Stomach (tissue), 9 donors: Measurements from ENCODE around the gene CCDC124. TPM values are rescaled to one million over a fixed set of nuclear protein-coding genes. Genes with fewer than 3 reads are reported as not detected.
A peak's percentile ranks its signal among the peaks of the same experiment; 100 is the strongest.

Experiments used
- DNase-seq, 2 donors: peaks; one replicate each; pipeline versions ENCODE4 v3.0.0 to v3.0.0-alpha.2; 2013 to 2019
- H3K27ac ChIP-seq, 5 donors: fragments of 200-600 bp in 4 of 5; sonication (generic) in 4 of 5; one replicate each; pipeline ENCODE4 v1.5.1; 2013 to 2019; ENCODE audit warnings: mild to moderate bottlenecking in 1 of 5, moderate library complexity in 1 of 5
- H3K27me3 ChIP-seq, 3 donors: fragments of 200-600 bp; sonication (generic); one replicate each; pipeline ENCODE4 v1.5.1; 2017 to 2019; ENCODE audit warnings: mixed run types in 1 of 3
- H3K36me3 ChIP-seq, 4 donors: fragments of 200-600 bp; sonication (generic); 1 replicate in 3 of 4; 2 replicates in 1 of 4; pipeline ENCODE4 v1.5.1; 2016 to 2019
- H3K4me1 ChIP-seq, 4 donors: fragments of 200-600 bp; sonication (generic); one replicate each; pipeline ENCODE4 v1.5.1; 2016 to 2019
- H3K4me3 ChIP-seq, 4 donors: fragments of 200-600 bp; sonication (generic) in 3 of 4; one replicate each; pipeline ENCODE4 v1.5.1; 2016 to 2019; ENCODE audit warnings: mild to moderate bottlenecking in 1 of 4
- H3K9me3 ChIP-seq, 4 donors: fragments of 200-600 bp; sonication (generic); one replicate each; pipeline ENCODE4 v1.5.1; 2016 to 2019
- EP300 ChIP-seq: sonication (generic); formaldehyde crosslinking; IDR thresholded peaks from one replicate; pipeline ENCODE4 v1.6.1; 2017; ENCODE audit warnings: antibody characterized with exemption
- POLR2A ChIP-seq, 4 donors: fragments of 450-650 bp; IDR thresholded peaks; one replicate each; pipeline ENCODE4 v1.6.1; 2016; ENCODE audit warnings: antibody characterized with exemption in 4 of 4, control low read depth in 2 of 4, mild to moderate bottlenecking in 1 of 4, moderate library complexity in 1 of 4
- POLR2AphosphoS5 ChIP-seq, 3 donors: sonication (generic); formaldehyde crosslinking; IDR thresholded peaks; one replicate each; pipeline ENCODE4 v1.6.1; 2016; ENCODE audit warnings: antibody characterized with exemption in 3 of 3
- WGBS, 5 donors: extraction: QIAGEN DNeasy Blood & Tissue Kit in 3 of 5; methylation state at CpG; one replicate each; pipeline versions ENCODE4 v1.1.5 to v1.1.7; 2013 to 2018; 5-methylcytosine and 5-hydroxymethylcytosine counted together
- intact Hi-C: fragments of 100-400 bp; cut with DNase I; formaldehyde crosslinking; loops from one replicate; pipeline ENCODE4 v1.15.1; 2023; ENCODE audit warnings: low total_unique reads
- polyA plus RNA-seq, 3 donors: library from polyadenylated mRNA; stranded (reverse); fragments of 200-250 nt; gene quantifications; one replicate each; pipeline ENCODE4 v1.2.3, GENCODE V29; 2013
- total RNA-seq, 5 donors: library from RNA; depleted of rRNA; stranded (reverse); fragments of >200 nt; gene quantifications; one replicate each; pipeline versions ENCODE4 v1.1.0 to v1.2.3, GENCODE V29; 2014 to 2016
- TF ChIP-seq, protein P1 (sequence below), 7 experiments: fragments of 450-650 bp in 4 of 7; fragments of 200-600 bp in 3 of 7; sonication (generic) in 3 of 7; IDR thresholded peaks; one replicate each; pipeline ENCODE4 v1.5.1; 2016 to 2019; ENCODE audit warnings: antibody characterized with exemption in 7 of 7, control low read depth in 2 of 7, mild to moderate bottlenecking in 1 of 7
- donor health status: healthy with polysubstance abuse.
- donor health status: Bipolar disorder and iron deficiency.
- donor health status: healthy.

CCDC124 gene
- total and polyA plus RNA-seq, 8 donors: 15.8 to 149 (median 89.3) TPM

DNA sequence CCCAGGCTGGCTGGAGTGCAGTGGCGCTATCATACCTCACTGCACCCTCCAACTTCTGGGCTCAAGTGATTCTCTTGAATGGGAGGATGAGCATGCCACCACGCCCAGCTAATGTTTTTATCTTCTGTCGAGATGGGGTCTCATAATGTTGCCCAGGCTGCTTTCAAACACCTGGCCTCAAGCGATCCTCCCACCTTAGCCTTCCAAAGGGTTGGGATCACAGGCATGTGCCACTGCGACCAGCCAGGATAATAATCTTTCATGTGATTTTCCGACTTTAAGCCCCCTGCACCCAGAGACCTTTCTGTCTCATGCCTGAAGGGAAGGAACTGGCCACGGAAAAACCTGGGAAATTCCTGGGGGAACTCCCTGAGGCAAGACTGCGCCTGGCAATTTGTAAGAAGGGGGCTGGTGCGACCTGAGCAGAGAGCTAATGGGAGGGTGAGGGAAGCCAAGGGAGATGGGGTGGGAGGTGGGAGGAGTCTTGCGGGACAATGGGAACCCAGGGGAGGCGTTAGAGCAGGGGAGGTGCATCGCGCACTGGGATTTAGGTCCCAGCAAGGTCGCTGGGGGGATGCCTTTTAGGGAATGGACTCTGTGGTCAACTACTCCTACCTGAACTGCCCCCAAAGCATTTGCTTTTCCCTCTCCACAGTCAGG lies 1.2 kb upstream of the CCDC124 start:
- peak in 1 of 2 donors; percentile 60 for DNase-seq
- 25 to 33% (median 27%) methylated on average over 14 of the region's 14 CpGs for whole genome bisulfite sequencing, 5 donors
- intact Hi-C loops: loop anchor here (5.0 kb wide), 1 partner anchor 59 kb away; the partner anchor contains the start of gene SLC5A5
- no peak for TF ChIP-seq POLR2A (IDR thresholded peaks at IDR 0.05)
- Histone ChIP-seq H3K4me1 (peaks cover 21 to 29% (median 25%) of the 10 kb centered on the region in 4 donors), H3K36me3 (peaks cover 0 to 12% (median 8%) of the 10 kb centered on the region in 4 donors), H3K27ac (peak overlapping the region in 1 of 5 donors; percentile 86), H3K9me3 (no peaks in the 10 kb centered on the region), H3K4me3 (peak overlapping the region; percentile 70 to 87 (median 78)), H3K27me3 (no peaks in the 10 kb centered on the region)

DNA sequence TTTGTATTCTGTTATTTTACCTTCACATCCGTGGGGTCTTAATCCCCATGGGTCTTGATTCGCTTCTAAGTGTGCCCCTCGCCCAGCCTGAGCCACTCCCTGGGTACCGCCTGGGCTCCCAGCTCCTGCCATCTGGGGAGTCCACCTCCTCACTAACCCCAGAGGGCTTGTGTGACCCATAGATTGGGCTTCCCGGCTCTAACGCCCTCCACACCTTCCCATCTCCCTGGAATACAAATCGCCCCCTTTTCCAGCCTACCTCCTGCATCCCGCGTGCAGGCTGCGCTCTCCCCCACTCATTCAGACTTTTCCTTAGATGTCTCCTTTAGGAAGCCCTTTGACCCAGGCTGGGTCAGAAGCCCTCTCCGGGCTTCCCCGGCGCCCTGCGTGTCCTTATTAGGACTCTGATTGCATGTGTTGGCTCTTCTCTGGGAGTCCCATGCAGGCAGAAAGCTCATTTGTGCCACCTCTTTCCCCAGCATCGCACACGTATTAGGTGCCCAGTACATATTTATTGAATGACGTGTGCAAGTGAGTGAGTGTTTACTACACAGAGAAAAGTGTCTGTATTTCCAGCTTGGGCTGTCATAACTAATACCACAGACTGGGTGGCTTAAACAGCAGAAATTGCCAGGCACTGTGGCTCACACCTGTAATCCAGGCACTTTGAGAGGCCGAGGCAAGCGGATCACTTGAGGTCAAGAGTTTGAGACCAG lies 757 bp downstream of the CCDC124 start:
- peak overlapping the region in 4 of 5 donors; percentile 85 to 91 (median 87) for H3K27ac ChIP-seq
- intact Hi-C loops: loop anchor here (5.0 kb wide), 1 partner anchor 61 kb away; the partner anchor contains the start of gene SLC5A5
- peak in 1 of 2 donors; percentile 33 for DNase-seq

DNA sequence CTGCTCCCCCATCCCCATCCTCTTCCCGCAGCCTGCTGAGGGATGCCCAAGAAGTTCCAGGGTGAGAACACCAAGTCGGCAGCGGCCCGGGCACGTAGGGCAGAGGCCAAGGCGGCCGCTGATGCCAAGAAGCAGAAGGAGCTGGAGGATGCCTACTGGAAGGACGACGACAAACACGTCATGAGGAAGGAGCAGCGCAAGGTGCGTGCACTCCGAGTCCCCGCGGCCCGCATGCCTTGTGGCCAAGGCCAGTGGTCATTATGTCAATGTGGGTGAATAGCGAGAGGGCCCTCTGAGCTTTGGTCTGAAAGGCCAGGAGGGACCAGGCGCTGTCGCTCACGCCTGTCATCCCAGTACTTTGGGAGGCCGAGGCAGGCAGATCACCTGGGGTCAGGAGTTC lies 3.6 kb downstream of the CCDC124 start:
- intact Hi-C loops: loop anchor here (5.0 kb wide), 1 partner anchor 74 kb away; no protein-coding TSS in a partner anchor
- Histone ChIP-seq H3K4me3 (no peak overlapping the region), H3K9me3 (no peaks in the 10 kb centered on the region), H3K27me3 (no peaks in the 10 kb centered on the region), H3K4me1 (peaks cover 21 to 39% (median 28%) of the 10 kb centered on the region in 4 donors), H3K36me3 (peaks cover 10 to 55% (median 49%) of the 10 kb centered on the region in 4 donors), H3K27ac (no peak overlapping the region)
- DNase-seq: no peak
- TF ChIP-seq POLR2A (IDR thresholded peaks at IDR 0.05) (no peak), EP300 (no peak), POLR2AphosphoS5 (IDR thresholded peaks at IDR 0.05) (no peak)
- TF ChIP-seq, protein P1, sequence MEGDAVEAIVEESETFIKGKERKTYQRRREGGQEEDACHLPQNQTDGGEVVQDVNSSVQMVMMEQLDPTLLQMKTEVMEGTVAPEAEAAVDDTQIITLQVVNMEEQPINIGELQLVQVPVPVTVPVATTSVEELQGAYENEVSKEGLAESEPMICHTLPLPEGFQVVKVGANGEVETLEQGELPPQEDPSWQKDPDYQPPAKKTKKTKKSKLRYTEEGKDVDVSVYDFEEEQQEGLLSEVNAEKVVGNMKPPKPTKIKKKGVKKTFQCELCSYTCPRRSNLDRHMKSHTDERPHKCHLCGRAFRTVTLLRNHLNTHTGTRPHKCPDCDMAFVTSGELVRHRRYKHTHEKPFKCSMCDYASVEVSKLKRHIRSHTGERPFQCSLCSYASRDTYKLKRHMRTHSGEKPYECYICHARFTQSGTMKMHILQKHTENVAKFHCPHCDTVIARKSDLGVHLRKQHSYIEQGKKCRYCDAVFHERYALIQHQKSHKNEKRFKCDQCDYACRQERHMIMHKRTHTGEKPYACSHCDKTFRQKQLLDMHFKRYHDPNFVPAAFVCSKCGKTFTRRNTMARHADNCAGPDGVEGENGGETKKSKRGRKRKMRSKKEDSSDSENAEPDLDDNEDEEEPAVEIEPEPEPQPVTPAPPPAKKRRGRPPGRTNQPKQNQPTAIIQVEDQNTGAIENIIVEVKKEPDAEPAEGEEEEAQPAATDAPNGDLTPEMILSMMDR (IDR thresholded peaks at IDR 0.05): no peak
- WGBS, 5 donors: 90 to 95% (median 92%) methylated on average over 21 of the region's 21 CpGs

More for the DNA sequence above, 757 bp downstream of the CCDC124 start:
- H3K36me3 ChIP-seq: peaks cover 5 to 28% (median 24%) of the 10 kb centered on the region in 4 donors
- H3K27me3 ChIP-seq: no peaks in the 10 kb centered on the region
- peak overlapping the region; percentile 70 to 87 (median 78) for H3K4me3 ChIP-seq
- H3K4me1 ChIP-seq: peaks cover 21 to 36% (median 28%) of the 10 kb centered on the region in 4 donors
- WGBS, 5 donors: 15 to 19% (median 17%) methylated on average over 19 of the region's 19 CpGs
- no peaks in the 10 kb centered on the region for H3K9me3 ChIP-seq
- TF ChIP-seq, protein P1 (IDR thresholded peaks at IDR 0.05): no peak
- no peak for TF ChIP-seq POLR2A (IDR thresholded peaks at IDR 0.05)
- TF ChIP-seq EP300: no peak
- no peak for TF ChIP-seq POLR2AphosphoS5 (IDR thresholded peaks at IDR 0.05)

DNA sequence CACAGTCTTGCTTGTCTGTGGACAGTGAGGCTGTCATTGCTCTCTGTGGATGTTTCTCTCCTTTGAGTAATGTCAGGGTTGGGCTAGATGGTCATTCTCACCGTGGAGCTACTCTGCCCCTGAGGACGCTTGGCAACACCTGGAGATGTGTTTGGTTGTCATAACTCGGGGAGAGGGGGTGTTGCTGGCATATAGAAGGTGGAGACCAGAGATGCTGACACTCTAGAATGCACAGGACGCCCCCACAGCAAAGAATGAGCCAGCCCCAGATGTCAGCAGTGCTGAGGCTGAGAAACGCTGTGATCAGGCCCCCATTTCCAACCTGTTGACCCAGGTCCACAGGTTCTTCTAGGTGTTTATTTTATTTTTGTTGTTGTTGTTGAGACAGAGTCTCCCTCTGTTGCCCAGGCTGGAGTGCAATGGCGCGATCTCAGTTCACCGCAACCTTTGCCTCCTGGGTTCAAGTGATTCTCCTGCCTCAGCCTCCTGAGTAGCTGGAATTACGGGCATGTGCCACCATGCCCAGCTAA lies 4.6 kb downstream of the CCDC124 start:
- no peak for DNase-seq
- H3K4me3 ChIP-seq: no peak overlapping the region
- WGBS, 5 donors: 82 to 95% (median 87%) methylated on average over 9 of the region's 9 CpGs
- no peak for TF ChIP-seq EP300
- no peak for TF ChIP-seq POLR2AphosphoS5 (IDR thresholded peaks at IDR 0.05)
- TF ChIP-seq, protein P1 (IDR thresholded peaks at IDR 0.05): no peak
- no peak for TF ChIP-seq POLR2A (IDR thresholded peaks at IDR 0.05)
- no peaks in the 10 kb centered on the region for H3K9me3 ChIP-seq
- peaks cover 14 to 28% (median 19%) of the 10 kb centered on the region in 4 donors for H3K4me1 ChIP-seq
- intact Hi-C loops: loop anchor here (5.0 kb wide), 1 partner anchor 75 kb away; no protein-coding TSS in a partner anchor
- no peak overlapping the region for H3K27ac ChIP-seq
- H3K36me3 ChIP-seq: peaks cover 10 to 66% (median 58%) of the 10 kb centered on the region in 4 donors
- H3K27me3 ChIP-seq: no peaks in the 10 kb centered on the region
